Measurements from ENCODE around the gene NOL9.

NOL9 gene

GRCh38 chr1:6472391-6472790 lies 81.9 kb downstream of the NOL9 start:
- no peak overlapping the region for H3K4me3 ChIP-seq (ENCODE audit: low read depth, low read length)
- TF ChIP-seq CTCF (IDR thresholded peaks at IDR 0.05; ENCODE audit: borderline replicate concordance, insufficient read depth, low read depth, low read length) = peak; percentile 48; the same call in 1 of the 2 replicates

DNA sequence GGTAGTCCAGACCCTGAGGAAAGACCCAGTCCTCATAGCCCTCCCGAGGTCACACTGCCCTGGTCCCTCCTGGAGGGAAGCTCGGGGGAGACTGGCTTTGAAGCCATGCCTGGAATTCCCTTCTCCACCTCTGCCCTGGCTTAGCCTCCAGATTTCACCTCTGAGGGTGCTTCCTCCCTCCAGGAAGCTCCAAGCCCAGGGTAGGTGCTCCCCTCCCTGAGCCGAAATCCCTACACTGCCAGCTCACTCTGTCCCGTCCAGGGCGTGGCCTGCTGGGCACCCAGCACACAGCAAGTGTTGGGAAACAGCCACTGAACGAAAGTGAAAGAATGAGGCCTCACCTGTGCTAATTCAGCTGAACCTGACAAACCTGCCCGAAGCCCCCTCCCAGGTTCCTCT lies 82.3 kb downstream of the NOL9 start:
- no peak for TF ChIP-seq CTCF (IDR thresholded peaks at IDR 0.05; ENCODE audit: borderline replicate concordance, insufficient read depth, low read depth, low read length)
- no peak overlapping the region for H3K4me3 ChIP-seq (ENCODE audit: low read depth, low read length)

All from GM12875 (cell line).